HG02642 (cell line): ENCODE data around the gene STK31.
"Not testable (repeated sequence)": the region's sequence is repeated elsewhere in the genome, so short reads cannot be mapped to it uniquely, and the experiment has no call there.

Source experiments
- ATAC-seq: cut with Tn5 transposase; IDR thresholded peaks from one replicate; pipeline ENCODE4 v1.9.1; 2021; ENCODE audit warnings: mild to moderate bottlenecking; ENCODE audit not compliant: unreplicated experiment, poor library complexity

Gene STK31, protein sequence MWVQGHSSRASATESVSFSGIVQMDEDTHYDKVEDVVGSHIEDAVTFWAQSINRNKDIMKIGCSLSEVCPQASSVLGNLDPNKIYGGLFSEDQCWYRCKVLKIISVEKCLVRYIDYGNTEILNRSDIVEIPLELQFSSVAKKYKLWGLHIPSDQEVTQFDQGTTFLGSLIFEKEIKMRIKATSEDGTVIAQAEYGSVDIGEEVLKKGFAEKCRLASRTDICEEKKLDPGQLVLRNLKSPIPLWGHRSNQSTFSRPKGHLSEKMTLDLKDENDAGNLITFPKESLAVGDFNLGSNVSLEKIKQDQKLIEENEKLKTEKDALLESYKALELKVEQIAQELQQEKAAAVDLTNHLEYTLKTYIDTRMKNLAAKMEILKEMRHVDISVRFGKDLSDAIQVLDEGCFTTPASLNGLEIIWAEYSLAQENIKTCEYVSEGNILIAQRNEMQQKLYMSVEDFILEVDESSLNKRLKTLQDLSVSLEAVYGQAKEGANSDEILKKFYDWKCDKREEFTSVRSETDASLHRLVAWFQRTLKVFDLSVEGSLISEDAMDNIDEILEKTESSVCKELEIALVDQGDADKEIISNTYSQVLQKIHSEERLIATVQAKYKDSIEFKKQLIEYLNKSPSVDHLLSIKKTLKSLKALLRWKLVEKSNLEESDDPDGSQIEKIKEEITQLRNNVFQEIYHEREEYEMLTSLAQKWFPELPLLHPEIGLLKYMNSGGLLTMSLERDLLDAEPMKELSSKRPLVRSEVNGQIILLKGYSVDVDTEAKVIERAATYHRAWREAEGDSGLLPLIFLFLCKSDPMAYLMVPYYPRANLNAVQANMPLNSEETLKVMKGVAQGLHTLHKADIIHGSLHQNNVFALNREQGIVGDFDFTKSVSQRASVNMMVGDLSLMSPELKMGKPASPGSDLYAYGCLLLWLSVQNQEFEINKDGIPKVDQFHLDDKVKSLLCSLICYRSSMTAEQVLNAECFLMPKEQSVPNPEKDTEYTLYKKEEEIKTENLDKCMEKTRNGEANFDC

DNA sequence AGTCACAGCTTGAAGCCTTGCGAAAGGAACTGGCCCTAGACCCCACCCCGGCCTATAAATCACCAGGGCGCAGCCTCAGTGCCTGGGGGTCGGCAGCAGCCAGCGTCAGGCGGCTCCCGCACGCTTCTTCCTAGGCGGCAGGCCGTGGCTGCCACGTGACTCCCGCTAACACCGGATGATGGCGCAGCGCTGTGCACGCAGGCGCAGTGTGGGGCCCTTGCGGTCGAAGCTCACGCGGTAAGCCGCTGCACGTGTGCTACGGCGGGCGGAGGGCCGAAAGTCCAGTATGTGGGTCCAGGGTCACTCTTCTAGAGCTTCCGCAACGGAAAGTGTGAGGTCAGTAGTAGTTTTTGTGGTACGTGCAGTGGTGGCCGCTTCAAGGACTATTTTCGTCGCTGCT, at the start of gene STK31:
STK31 (plus strand) TSS at position 220 of the 400 bp plus-strand sequence; CDS start at position 287, 67 bp downstream.
- ATAC-seq = no peak

DNA sequence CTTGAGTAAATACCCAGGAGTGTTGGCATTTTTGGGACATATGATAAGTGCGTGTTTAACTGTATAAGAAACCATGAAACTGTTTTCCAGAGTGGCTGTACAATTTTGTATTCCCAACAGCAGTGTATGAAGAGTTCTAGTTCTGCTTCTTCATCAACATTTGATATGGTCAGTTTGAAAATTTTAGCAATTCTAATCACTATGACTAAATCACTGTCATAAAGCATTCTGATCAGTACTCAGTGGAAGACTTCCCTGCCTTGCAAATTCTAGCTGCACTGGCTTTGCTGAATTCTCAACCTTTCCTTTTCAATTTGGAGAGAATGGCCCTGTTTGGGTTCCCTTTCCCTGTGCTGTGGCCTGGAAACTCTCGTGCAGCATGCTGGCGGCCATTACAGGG, 48.6 kb upstream of the STK31 start:
- no peak for ATAC-seq

DNA sequence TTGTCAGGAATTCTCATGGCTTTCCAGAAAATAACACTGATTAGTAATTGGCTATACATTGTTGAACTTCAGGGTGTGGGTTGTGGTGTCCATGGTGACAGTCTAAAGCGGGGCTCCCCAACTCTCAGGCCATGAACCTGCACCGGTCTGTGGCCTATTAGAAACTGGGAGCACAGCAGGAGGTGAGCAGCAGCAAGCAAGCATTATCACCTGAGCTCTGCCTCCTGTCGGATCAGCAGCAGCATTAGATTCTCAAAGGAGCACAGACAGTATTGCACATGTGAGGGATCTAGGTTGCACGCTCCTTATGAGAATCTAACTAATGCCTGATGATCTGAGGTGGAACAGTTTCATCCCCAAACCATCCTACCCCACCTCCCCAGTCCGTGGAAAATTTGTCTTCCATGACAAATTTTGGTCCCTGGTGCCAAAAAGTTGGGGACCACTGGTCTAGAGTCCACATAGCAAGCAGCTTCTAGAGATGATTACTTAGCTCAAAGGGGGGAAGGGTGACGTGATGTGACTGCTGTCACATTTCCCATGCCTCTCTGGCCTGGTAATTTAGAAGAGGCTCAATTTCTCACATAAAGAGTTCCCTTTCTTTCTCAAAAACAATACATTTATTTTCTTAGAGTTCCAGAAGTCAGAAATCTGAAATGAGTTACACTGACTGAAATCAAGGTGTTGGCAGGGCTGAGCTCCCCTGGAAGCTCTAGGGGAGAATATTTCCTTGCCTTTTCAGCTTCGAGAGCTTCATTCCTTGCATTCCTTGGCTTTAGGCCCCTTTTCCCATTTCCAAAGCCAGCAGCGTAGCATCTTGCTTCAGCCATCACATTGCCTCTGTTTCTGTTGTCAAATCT, 47.7 kb upstream of the STK31 start:
- no peak for ATAC-seq

DNA sequence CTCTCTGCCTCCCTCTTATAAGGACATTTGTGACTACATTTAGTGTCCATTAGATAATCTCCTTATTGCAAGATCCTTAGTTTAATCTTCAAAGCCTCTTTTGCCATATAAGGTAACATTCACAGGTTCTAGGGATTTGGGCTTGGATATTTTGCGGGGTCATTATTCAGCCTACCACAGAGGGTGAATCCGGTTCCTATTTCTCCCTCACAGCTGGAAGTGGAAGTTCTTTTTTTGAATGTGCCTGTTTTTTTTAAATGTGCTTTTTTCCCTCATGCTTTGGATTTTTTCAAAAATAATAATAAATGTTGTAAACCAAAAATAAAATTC, 47.1 kb upstream of the STK31 start:
- no peak for ATAC-seq

DNA sequence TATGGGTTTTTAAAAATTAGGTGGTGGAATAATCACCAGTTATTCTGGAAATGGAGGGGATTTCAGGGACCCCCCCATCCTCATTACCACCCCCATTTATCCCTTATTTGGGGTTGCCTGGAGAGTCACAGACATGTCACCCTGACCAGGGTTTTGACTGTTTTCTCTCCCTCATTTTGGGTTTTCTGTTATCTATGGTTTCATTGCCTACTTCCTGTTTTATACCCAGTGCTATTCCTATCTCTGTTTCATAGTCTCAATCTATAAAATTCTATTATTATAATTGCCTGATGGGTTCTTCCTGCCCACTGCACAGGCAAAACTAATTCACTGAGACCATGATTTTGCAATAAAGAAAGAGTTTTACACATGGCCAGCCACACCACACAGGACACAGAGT, 45.9 kb upstream of the STK31 start:
- no peak for ATAC-seq

DNA sequence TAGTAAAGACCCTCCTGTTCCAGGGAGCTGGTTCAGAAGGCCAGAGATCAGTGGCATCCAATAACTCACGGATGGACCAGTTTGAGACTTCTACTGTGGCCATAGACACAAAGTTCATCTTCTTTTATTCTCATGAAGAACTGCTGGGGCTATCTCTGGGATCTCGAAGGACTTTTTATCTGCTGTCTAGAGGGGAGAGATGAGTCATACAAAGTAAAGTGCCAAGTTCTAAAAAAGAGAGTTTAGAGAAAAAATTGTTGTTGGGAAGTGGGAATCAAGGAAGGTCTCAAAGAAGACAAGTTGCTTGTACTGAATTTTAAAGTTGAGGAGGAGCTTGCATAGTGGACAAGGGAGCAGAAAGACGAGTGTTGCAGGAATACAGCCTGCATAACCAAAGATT, 38.0 kb upstream of the STK31 start:
- ATAC-seq = no peak

DNA sequence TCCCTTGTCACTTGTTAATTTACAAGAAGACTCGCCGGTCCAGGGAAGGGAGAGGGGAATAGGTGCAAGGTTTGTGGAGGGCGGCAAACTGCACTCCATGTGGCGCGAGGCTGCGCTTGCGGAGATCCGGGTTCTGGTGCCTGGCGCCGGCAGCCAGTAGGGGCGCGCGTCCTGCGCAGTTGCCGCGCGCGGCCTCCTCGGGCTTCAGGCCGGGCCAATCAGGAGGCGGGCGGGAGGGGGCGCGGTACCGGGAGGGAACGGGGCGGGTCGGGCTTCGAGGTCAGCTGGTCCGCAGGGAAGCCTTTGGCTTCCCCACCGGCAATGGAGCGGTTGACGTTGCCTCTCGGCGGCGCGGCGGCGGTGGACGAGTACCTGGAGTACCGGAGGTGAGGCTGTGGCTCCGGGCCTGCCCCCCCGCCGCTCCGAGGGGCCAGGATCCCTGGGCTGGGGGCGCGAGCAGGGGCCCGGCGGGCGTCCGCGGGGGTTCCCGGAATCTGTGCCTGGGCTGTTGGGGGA, 30.1 kb upstream of the STK31 start, which contains the start of gene FAM221A:
FAM221A (plus strand) TSS at position 302 of the 516 bp plus-strand sequence; CDS start at position 322, 20 bp downstream.
- peak; percentile 97 for ATAC-seq

DNA sequence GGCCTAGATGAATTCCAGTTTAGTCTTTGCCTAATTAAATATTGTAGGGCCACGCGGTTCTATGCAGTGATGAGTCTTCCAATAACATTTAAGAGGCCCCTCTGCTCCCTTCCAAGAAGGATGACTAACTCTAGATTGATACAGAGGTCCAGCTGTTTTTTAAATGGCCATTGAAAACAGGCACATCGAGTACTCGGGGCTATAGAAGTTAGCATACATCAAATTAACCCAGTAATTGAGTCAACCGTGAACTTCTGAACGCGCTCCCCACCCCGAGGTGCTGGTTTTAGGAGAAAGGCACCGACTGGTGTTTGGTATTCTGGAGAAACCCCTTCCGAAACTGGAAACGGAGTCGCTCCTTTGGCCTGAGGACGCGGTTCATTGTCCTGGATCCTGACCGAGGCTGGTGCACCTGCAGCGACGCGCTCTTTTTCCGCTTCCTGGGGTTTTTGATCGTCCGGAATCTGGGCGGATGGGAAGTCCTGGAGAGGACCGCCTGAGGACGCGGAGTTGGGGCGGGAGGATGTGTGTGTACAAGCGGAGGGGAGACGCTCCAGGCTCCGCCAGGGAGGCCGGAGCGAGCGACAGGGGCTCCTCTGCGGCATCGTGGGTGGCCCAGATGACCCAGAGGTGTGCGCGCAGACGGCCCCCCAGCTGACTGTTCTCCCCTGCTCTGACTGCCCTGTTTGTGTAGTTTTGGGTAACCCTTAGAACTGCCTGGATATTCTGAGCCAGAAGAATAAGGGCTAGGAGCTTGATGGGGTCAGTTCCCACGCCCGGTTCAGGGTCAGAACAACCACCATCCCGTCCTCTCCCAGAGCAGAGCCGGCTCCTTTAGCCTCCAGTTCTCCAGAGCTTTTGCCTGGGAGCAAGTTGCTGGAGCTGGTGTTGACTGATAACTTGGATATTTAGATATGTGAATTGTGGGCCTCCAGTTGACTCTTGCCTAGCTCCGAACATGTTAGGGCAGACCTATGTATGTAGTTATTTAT, 29.3 kb upstream of the STK31 start:
- peak; percentile 42 for ATAC-seq

DNA sequence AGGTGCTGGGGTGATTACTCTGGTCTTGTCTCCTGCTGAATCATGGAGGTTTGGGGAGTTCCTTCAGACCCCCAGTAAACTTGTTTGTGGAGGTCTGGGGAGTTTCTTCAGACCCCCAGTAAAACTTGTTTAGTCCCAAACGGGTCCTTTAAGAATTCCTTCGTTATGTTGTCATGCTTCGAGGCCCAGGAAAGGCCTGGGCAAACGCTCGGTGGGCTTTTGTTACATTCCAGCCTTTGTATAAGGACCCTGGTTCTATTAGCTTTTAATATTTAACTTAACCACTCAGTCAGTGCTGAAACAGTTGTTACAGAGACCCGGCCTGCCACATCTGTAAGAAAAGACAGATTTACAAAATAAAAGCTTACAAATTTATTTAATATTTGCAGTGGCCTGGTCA, 26.0 kb upstream of the STK31 start:
- ATAC-seq = not testable (repeated sequence)

DNA sequence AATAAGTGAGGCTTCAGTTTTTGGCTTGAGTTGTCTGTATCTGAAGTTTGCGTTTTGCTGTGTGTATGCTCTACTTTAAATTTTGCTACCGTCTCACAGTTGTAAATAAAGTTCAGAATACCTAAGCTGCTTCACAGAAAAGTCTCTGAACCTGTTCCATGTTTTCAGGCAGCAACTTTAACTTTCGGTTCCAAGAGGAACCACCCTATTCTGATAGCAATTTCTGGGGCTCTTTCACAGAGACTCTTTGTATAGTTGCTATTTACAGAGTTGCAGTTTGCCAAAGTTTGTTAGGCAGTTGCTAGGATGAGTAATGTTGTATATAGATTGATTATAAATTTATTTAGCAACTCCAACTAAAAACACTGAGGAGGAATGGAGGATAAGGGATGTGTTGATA, 24.3 kb upstream of the STK31 start:
- no peak for ATAC-seq

DNA sequence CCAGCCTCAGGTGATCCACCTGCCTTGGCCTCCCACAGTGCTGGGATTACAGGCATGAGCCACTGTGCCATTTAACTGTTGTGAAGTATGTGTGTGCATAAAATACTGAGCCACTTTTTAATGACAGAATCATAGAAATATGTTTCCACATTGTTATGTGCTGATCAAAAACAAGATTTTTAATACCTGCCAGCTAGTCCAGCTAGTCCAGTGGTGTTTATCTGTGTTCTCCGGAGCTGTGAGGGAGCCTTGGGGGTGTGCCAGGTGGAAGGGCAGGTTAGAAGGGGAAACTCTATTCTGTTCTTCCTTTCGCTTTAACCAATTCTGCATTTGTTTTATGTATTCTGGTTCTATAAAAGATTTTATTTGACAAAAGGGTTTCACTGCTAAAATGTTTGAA, 23.0 kb upstream of the STK31 start:
- ATAC-seq = no peak

DNA sequence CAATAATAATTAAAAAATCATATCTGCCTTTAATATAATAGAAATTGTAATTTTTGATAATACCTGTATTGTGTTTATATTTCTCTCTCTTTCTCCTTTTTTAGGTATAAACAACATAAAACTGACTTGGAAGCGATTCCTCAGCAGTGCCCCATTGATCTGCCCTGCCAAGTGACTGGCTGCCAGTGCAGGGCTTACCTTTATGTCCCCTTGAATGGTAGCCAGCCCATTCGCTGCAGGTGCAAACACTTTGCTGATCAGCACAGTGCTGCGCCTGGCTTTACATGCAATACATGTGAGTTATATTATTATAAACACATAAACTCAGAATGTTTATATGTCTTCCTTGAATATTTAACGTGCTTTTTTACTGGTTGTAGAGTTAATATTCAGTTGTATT, 20.9 kb upstream of the STK31 start:
- no peak for ATAC-seq

DNA sequence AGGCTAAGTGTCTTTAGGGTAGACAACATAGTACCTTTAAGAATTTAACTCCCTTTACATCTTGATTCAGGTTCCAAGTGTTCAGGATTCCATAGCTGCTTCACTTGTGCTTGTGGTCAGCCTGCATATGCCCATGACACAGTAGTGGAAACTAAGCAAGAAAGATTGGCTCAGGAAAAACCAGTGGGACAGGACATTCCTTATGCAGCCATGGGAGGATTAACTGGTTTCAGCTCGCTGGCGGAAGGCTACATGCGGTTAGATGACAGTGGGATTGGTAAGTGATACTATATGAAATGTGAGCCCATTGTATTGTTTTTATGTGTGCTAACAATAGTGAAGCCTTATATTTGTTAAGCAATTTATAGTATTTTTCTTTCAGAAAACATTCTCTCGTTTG, 18.7 kb upstream of the STK31 start:
- no peak for ATAC-seq

DNA sequence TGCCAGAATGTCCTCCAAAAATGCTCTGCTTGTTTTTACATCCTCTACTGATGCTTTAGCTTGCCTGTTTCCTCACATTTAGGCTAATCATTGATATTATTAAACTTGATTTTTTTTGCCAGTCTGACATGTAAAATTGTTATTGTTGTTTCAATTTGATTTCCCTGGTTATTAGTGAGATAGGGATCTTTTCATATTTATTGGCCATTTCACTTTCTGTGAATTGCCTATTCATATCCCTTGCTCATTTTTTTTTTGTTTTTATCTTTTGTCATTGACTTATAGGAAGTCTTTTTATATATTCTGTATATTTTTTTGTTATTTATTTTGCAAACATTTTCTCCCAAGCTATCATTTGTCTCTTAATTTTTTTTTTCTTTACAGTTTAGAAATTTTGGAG, 16.8 kb upstream of the STK31 start:
- ATAC-seq = no peak

DNA sequence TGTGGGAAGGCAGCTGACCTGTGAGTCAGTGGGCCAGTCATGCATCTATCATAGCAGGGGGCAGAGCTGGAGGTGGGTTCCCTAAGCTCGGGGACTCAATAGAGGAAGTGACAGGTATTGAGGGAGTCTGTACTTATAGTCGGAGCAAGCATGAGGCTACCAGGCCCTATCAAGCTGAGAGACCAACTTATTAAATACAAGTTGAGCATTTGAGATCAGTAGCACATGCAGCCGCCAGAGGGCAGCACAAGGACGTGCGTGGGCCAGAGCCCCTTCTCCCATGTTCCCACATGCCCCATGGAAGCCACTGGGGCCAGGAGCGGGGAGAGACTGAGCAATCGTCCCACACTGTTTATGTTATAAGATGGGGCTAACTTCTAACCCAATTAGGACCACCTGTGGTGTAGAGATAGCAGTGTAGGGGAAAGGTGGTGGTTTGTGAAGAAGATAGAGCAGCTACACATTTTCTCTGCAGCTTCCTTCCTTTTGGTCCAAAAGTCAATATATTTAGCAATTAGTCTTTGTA, 13.0 kb upstream of the STK31 start:
- peak; percentile 74 for ATAC-seq

DNA sequence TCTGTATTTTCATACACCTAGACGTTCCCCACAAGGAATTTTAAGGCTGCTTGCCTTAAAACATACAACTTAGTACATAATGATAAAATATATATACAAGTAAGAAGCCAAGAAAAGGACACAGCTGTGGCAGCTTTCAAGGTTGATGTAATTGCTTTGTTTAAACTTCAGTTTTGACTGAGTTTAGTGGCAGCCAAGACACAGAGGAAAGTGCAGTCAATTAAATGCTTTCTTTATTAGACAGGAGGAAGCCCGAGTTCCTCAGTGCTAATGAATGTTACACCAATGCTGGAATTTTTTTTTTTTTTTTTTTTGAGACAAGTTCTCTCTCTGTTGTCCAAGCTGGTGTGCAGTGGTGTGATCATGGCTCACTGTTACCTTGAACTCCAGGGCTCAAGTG, 11.2 kb upstream of the STK31 start:
- no peak for ATAC-seq

DNA sequence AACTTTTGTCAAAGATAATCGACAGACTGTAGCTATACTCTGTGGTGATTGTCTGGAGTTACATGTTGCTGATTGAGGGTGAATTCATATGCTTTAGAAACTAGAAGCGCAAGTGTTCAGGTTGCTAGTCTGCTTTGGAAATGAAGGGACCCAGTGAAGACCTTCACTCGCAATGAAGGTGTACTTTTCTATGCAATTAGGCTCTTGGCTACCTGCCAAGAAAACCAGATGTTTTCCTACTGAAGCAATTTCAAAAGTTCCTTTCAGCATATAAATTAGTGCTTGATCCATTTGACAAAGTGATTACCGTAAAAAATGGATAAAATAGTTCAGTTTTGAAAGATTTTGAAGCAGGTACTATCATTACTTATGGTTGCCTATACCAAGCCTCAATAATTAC, 10.0 kb upstream of the STK31 start:
- ATAC-seq = no peak

DNA sequence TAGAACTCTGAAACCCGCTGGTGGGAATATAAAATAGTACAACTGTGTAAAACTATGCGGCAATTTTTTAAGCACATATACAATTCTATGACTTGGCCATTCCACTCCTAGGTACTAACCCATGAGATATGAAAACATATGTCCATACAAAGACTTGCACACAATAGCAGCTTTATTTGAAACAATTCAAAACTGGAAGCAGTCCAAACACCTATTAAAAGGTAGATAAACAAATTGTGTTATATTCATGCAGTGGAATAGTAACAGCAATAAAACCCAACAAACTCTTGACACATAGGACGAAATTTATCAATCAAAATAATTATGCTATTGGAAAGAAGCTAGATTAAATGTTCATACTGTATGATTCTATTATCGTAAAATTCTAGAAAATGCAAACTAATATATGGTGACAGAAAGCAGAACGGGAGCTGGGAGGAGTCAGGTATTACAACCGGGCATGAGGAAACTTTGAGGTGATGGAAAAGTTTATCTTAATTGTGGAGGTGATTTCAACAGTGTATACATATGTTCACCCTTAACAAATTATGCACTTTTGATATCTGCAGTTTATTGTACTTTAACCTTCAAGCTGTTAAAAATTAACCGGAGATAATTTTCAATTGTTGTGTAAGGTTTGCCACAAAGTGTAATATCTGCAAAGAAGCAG, 803 bp upstream of the STK31 start:
- ATAC-seq = no peak
